Measurements from ENCODE around the gene PRKCE. TPM values are rescaled to one million over a fixed set of nuclear protein-coding genes. Genes with fewer than 3 reads are reported as not detected.
A peak's percentile ranks its signal among the peaks of the same experiment; 100 is the strongest.

Gene PRKCE
- total RNA-seq, 1 donor from 2014 or later = 23.1 TPM

GRCh38 chr2:45804987-45805755, 153.7 kb downstream of the PRKCE start:
- DNase-seq (ENCODE audit: low read depth, low spot score) = no peak

GRCh38 chr2:45806563-45807358, 155.3 kb downstream of the PRKCE start:
- DNase-seq (ENCODE audit: low read depth, low spot score) = no peak

- DNase-seq (ENCODE audit: low read depth, low spot score) = no peak
These were observed 156.9 kb downstream of the PRKCE start for GRCh38 chr2:45808294-45808800.

GRCh38 chr2:45809205-45809604, 157.7 kb downstream of the PRKCE start:
- DNase-seq (ENCODE audit: low read depth, low spot score) = no peak

GRCh38 chr2:45812011-45812500, 160.6 kb downstream of the PRKCE start:
- no peak for DNase-seq (ENCODE audit: low read depth, low spot score)

GRCh38 chr2:45813003-45813941, 161.8 kb downstream of the PRKCE start:
- peak; percentile 92 for DNase-seq (ENCODE audit: low read depth, low spot score)

- no peak for DNase-seq (ENCODE audit: low read depth, low spot score)
These were observed 163.0 kb downstream of the PRKCE start for GRCh38 chr2:45814488-45814887.

GRCh38 chr2:45814951-45815621, 163.6 kb downstream of the PRKCE start:
- no peak for DNase-seq (ENCODE audit: low read depth, low spot score)

GRCh38 chr2:45816272-45816671, 164.8 kb downstream of the PRKCE start:
- DNase-seq (ENCODE audit: low read depth, low spot score) = no peak

GRCh38 chr2:45818591-45818990, 167.1 kb downstream of the PRKCE start:
- no peak for DNase-seq (ENCODE audit: low read depth, low spot score)

- no peak for DNase-seq (ENCODE audit: low read depth, low spot score)
These were observed 168.6 kb downstream of the PRKCE start for GRCh38 chr2:45820048-45820447.

GRCh38 chr2:45821558-45822271, 170.2 kb downstream of the PRKCE start:
- DNase-seq (ENCODE audit: low read depth, low spot score) = no peak

- no peak for DNase-seq (ENCODE audit: low read depth, low spot score)
These were observed 170.8 kb downstream of the PRKCE start for GRCh38 chr2:45822272-45822630.

GRCh38 chr2:45823723-45824206, 172.3 kb downstream of the PRKCE start:
- DNase-seq (ENCODE audit: low read depth, low spot score) = no peak

- no peak for DNase-seq (ENCODE audit: low read depth, low spot score)
These were observed 173.7 kb downstream of the PRKCE start for GRCh38 chr2:45825001-45825651.

GRCh38 chr2:45826460-45826859, 175.0 kb downstream of the PRKCE start:
- DNase-seq (ENCODE audit: low read depth, low spot score) = no peak

GRCh38 chr2:45826884-45827635, 175.6 kb downstream of the PRKCE start:
- DNase-seq (ENCODE audit: low read depth, low spot score) = no peak

GRCh38 chr2:45830322-45830721, 178.8 kb downstream of the PRKCE start:
- no peak for DNase-seq (ENCODE audit: low read depth, low spot score)
